Epithelial cell of prostate (primary cell): ENCODE results near the gene CFL1.
A peak's percentile ranks its signal among the peaks of the same experiment; 100 is the strongest.
"Not testable (repeated sequence)": the region's sequence is repeated elsewhere in the genome, so short reads cannot be mapped to it uniquely, and the experiment has no call there.

Source experiments
- DNase-seq: peaks from one replicate; pipeline ENCODE4 v3.0.0-alpha.2; 2011; ENCODE audit warnings: low read depth, low spot score
- H3K27ac ChIP-seq: fragments of 450-650 bp; 2 replicates; pipeline ENCODE4 v1.5.1; 2017; ENCODE audit warnings: mild to moderate bottlenecking

The CFL1 gene

DNA sequence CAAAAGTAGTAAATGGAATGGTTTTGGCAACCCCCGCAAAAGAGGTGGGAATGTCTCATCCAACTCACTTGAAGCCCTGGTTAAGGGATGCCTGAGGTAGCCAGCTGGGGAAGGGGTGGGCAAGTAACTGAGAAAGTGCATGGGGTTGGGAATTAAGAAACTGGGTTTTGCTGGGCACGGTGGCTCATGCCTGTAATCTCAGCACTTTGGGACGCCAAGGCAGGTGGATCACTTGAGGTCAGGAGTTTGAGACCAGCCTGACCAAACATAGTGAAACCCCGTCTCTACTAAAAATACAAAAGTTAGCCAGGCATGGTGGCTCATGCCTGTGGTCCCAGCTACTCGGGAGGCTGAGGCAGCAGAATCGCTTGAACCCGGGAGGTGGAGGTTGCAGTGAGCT lies 9.3 kb downstream of the CFL1 start:
- not testable (repeated sequence) for H3K27ac ChIP-seq, DNase-seq

DNA sequence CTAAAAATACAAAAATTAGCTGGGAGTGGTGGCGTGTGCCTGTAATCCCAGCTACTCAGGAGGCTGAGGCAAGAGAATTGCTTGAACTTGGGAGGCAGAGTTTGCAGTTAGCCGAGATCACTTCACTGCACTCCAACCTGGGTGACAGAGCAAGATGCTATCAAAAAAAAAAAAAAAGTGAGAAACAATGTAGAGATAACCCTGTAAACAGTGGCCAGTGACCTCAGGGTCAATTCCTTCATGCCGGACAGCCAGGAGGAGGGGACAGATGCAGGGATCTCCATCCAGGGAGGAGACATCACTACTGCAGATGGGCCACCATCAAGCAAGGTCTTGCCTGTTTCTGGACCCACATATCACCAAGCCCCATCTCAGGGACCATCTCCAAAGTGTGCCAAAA lies 10.2 kb downstream of the CFL1 start:
- no peak overlapping the region for H3K27ac ChIP-seq
- DNase-seq = no peak

DNA sequence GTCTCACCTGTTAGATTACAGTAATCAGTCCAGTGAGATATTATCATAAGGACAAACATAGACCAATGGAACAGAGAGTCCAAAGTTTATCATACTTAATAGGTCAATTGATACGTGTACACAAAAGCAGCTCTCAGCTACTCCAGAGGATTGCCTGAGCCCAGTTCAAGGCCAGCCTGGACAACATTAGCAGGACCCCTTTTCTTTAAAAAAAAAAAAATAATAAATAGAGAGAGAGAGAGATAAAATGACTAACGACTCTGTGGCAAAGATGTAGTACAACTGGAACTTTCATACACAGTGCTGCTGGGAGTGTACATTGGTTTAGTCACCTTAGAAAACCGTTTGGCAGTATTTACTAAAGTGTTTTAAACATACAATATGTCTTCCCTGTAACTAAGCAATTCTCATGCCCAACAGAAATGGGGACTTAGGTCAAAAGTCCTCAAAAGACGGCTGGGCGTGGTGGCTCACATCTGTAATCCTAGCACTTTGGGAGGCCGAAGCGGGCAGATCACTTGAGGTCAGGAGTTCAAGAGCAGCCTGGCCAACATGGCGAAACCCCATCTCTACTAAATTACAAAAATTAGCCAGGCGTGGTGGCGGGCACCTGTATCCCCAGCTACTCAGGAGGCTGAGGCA lies 13.6 kb downstream of the CFL1 start:
- no peak overlapping the region for H3K27ac ChIP-seq
- DNase-seq = no peak

DNA sequence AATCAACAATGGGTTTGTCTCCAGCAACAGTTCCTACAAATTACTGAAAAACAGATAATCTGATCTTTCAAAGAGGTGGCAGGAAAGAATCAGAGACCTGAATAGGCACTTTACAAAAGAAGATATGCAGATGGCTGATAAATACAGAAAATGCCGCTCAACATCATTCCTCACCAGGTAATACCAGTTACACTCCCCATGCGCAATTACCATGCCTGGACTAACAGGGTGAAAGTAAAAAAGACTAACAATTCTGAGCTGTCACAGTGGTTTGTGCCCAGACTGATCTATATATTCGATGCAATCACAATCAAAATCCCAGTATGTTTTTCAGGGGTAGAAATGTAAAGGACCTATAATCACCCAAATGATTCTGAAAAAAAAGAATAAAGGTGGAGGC lies 14.2 kb downstream of the CFL1 start:
- DNase-seq = no peak
- H3K27ac ChIP-seq = no peak overlapping the region

DNA sequence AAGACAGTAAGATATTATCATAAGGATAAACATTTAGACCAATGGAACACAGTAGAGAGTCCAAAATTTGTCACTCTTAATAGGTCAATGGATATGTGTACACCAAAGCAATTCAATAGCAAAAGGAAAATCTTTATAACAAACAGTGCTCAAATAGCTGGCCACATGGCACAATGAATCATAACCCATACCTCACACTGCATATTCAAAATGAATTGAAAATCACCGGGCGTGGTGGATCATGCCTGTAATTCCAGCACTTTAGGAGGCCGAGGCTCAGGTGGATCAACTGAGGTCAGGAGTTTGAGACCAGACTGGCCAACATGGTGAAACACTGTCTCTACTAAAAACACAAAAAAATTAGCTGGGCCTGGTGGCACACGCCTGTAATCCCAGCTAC lies 15.8 kb downstream of the CFL1 start:
- H3K27ac ChIP-seq = no peak overlapping the region
- no peak for DNase-seq

DNA sequence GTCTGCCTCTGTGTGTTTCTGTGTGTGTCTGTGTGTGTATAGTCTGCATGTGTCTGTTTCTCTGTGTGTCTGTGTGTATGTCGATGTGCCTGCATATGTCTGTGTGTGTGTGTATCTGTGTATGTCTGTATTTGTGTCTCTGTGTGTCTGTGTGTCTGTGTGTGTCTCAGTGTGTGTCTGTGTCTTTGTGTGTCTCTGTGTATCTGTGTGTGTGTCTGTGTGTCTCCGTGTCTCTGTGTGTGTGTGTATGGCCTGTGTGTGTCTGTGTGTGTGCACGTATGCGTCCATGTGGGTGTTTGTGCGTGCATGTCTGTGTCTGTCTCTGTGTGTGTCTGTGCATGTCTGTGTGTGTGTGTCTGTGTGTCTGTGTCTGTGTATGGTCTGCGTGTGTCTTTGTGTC lies 23.8 kb downstream of the CFL1 start:
- H3K27ac ChIP-seq = no peak overlapping the region
- DNase-seq = no peak

DNA sequence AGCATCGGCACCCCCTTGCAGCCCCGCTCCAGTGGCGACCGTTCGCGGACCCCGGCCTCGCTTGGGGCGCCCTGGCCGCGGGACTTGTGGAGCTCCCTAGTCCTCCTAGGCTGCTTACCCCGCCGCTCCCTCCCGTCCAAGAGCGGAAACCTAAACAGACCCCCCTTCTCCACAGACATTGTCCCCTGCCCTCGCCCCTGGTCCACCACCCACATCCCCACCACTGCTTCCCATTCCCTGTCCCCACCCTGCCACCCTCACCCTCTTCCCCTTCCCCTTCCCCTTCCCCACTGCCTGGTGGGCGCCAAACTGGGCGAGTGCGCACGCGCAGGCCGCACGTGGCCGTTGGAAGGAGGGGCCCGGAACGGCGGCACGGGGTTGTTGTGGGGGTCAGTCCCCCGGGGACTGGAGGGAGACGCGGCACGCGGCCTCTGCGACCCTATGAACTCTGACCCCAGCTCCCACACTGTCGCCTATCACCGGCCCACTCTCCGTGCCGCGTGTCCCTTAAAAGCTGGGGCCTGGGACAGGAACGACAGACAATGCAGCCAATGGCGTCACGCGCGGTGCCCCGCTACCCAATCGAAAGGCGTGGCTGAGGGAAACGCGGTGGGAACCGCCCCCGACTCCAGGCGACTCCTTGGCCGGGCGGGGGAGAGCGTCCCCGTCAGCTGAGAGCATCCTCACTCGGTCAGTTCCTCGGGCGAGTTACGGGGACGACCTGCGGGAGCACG lies 24.5 kb downstream of the CFL1 start, which contains the start of gene SNX32:
TSS of gene SNX32 (plus strand) at position 667 of the 734 bp plus-strand sequence. CDS start 103 bp downstream, outside the sequence.
- DNase-seq = peak; percentile 20
- no peak within 1 kb of the TSS for H3K27ac ChIP-seq

DNA sequence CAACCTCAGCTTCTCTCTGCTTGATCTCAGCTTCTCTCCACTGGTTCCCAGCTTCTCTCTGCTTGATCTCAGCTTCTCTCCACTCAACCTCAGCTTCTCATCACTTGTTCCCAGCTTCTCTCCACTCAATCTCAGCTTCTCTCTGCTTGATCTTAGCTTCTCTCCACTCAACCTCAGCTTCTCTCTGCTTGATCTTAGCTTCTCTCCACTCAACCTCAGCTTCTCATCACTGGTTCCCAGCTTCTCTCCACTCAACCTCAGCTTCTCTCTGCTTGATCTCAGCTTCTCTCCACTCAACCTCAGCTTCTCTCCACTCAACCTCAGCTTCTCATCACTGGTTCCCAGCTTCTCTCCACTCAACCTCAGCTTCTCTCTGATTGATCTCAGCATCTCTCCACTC lies 25.7 kb downstream of the CFL1 start:
- DNase-seq, H3K27ac ChIP-seq: not testable (repeated sequence)

DNA sequence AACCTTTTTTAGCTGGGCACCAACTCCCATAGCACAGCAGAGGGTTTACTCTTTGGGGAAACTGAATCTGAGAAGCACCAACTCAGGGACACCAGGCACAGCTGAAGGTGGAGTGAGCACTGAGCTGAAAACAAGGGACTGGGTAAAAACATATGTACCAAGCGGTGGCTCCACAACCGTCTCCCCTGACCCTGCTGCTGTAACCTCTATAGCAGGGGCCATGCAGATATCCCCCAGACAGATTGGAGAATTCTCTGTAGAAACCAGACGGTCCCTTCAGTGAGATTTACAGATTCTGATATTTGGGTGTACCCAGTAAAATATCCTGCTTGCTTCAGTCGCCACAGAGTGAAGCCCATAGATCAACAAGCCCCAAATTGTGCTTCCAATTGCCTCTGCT lies 28.5 kb downstream of the CFL1 start:
- H3K27ac ChIP-seq = no peak overlapping the region
- DNase-seq = no peak

DNA sequence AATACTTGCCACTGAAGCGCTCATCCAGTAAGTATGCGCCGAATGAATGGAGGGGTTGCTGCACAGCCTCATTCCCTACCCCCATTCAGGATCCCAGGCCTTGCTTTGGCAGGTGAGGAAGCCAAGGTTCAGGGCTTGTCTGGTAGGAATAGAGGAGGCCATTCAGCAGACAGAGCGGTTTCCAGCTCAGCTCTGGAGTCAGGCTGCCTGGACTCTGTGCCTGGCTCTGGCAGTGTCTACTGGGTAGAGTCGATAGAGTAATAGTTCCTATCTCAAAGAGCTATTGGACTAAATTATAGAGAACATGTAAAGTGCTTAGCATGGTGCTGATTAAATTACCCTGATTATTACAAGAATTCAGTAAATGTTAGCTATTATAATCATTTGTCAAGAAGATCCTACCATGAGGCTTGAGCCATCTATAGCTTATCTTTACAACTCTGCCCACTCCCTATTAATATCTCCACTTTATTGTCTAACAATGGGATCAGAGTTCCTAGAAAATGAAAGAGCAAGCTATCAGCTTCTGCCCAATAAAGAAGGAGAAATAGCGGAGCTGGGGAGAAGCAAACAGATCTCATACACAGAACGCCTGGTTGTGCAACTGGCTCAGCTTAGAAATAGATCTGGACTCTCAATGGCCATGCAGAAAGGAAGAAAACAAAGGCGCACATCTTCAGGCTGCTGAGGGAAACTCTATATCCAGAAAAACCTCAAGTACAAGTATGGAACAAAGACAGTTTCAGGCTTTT lies 30.8 kb downstream of the CFL1 start:
- H3K27ac ChIP-seq = no peak overlapping the region
- no peak for DNase-seq

DNA sequence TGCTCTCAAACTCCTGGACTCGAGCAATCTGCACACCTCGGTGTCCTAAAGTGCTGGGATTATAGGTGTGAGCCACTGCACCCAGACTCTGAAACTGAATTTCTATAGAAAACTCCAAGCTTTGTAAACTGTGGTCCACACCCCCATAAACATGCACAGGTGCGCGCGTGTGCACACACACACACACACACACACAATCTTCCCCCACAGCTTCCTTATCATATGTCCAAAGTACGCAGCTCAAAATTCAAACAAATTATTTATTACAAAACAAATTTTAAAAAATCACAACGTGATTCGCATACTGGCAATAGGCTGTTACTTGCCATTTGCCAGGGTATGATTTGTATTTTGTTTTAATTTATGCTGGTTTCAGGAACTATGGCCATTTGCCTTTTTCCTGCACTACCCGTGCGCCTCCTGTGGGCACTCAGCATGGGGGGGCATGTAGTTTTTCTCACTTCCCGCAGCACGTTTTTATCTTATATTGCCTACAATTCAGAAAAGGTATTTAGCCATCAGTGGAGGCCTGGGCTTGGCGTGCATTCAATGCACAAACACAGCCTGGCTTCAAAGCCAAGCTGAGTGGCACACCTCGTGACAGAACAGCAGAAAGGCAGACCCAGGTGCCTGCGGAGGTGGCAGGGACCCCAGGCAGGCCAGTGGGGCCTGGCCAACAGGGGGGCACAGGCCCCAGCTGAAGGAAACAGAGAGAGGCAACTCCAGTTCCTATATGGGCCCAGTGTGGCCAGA lies 35.0 kb downstream of the CFL1 start:
- no peak overlapping the region for H3K27ac ChIP-seq
- DNase-seq = no peak

DNA sequence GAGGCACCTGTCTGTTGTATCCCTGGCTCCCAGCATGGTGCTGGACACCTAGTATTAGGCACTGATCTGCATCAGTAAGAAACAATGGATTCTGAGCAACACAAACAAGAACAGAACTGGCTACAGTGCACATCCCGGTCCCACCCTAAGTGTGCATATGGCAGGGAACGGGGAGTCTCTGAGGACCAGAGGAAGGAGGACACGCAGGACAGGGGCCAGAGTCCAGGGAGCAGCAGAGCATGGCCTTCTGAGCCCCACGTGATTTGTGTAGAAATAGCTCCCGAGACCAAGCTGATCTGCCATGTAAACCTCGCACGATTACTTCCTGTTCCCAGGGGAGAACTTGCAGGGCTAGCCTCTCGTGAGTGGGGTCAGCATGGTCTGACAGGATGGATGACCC lies 36.9 kb downstream of the CFL1 start:
- no peak overlapping the region for H3K27ac ChIP-seq
- no peak for DNase-seq

DNA sequence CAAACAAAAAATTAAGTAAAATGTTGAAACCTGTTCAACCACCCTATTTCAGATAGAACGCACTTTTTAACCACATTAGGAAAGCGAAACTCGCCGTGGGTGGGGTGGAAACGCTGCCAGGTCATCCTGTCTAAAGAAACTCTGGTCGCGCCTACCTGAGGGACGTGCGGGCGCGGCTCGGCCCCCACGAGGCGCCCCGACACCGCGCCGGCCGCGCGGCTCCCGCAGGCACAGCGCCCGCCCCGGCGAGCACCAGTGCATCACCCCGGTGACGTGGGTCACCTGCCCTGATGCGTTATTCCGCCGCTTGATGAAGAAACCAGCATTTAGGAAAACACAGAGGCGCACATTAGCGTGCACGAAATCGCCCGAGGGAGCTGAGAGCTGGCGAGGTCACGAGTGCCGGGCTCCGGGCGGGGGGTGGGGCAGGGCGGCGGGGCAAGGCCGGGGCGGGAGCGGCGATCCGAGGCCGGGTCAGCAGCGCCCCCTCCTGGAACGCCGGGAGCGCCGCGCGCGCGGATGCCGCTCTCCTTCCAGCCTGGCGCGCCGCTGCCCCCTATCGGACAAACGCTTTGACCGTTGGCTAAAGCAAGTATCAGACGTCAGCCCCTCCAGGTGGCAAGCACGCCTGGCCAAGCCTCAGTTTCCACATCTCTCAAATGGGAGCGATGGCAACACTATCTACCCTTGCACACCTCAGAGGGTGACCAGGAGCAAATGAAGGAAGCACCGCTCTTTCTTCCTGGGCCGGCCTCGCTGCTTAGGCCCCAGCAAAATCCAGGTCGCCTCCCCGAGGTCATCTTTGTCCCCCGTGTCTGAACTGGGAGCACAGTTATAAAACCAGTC lies 39.9 kb downstream of the CFL1 start:
- peak overlapping the region; percentile 84 for H3K27ac ChIP-seq
- DNase-seq = peak; percentile 53

DNA sequence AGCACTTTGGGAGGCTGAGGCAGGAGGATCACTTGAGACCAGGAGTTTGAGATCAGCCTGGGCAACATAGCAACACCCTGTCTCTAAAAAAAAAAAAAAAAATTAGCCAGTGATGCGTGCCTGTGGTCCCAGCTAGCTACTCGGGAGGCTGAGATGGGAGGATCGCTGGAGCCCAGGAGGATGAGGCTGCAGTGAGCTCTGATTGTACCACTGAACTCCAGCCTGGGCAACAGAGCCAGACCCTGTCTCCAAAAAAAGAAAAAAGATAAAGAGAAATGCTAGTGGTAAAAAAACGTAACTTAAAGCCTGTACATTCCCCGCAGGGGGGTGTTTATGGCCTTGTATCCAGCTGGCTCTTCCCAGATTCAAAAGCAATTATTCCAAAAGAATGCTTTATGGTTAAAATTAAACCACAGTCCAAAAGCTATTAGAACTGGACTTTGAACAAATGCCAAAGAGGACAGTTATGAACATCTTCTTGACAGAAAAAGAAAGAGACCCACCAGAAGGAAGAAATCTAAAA lies 40.6 kb downstream of the CFL1 start:
- DNase-seq = no peak
- peak overlapping the region; percentile 84 for H3K27ac ChIP-seq

DNA sequence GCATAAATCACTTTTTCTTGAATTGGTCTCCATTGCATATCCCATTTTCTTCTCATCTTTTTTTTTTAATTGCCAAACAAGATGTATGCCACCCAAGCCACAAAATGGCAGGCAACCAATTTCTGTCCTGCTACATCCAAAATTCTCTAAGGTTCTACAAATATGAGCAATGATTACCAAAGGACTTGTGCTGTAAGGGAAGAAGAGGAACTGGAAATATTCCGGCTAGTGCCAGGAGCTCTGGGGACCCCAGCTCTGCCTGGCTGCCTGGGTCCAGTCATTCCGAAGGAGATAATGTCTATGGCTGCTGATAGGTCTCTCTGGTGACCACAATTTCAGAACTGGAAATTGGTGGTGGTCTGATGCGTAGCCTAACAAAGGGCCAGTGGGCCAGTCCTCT lies 41.3 kb downstream of the CFL1 start:
- no peak for DNase-seq
- peak overlapping the region; percentile 84 for H3K27ac ChIP-seq

DNA sequence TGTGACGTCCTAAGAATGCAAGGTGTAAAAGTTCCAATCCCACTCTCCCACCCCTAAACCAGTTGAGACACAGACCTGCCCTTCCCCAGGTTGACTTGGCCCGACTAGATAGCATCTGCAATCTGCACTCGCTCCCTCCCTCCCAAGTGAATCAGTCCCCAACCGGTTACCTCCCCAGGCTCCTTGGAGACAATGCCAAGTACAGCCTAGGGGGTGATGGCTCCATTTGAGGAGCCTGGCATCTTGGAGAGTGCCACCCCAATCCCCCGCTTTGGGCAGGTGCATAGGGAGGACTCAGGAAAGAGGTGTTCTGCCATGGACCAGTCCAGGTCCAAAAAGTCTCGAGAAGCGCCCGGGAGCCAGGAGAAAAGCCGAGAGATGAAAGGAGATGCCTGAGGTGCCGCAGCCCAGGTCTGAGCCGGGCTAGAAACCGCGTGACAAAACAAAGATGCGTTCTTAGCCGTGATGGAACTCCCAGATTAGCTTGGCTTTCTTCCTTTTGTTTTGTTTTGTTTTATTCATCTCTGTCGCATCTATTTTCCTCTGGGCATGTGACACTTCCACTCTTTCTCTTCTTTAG lies 42.9 kb downstream of the CFL1 start:
- no peak for DNase-seq
- no peak overlapping the region for H3K27ac ChIP-seq

DNA sequence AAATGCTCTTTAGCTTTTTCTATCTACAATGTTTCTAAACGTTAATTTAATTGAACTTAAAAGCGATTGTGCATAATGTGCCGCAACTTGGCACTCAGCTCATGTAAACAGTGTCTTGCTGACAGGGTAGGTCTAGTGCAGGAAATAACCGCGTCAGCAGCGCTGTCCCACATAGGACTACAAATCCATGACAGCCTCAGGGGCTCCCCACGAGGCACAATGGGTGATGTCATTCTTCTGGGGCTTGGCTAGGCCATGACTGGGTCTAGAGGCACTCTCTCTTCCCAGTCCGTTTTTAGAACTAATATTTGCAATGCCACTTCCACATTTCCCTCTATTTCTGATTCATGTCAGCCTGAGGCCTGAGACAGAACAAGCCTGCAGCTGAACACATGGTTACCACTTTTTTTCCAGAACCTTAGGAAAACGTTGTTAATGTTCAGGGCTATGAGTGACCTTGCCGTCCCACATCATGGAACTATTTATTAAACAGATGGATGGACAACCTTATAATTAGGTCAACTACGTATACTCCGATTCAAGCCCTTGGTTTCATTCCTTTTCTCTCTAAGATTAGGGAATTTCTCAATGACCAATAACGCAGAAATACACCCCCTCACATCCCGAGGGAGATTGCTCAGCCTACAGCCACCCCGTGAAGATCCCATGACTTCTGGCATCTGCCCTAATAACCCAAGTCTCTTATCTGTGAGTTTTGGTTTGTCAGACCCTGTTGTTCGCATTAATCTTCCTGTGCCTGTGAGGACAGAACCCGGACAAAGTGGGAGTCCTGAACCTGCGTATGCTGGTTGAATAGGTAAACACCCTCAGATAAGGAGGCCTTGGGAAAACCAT lies 43.6 kb downstream of the CFL1 start:
- no peak overlapping the region for H3K27ac ChIP-seq
- peak; percentile 14 for DNase-seq

DNA sequence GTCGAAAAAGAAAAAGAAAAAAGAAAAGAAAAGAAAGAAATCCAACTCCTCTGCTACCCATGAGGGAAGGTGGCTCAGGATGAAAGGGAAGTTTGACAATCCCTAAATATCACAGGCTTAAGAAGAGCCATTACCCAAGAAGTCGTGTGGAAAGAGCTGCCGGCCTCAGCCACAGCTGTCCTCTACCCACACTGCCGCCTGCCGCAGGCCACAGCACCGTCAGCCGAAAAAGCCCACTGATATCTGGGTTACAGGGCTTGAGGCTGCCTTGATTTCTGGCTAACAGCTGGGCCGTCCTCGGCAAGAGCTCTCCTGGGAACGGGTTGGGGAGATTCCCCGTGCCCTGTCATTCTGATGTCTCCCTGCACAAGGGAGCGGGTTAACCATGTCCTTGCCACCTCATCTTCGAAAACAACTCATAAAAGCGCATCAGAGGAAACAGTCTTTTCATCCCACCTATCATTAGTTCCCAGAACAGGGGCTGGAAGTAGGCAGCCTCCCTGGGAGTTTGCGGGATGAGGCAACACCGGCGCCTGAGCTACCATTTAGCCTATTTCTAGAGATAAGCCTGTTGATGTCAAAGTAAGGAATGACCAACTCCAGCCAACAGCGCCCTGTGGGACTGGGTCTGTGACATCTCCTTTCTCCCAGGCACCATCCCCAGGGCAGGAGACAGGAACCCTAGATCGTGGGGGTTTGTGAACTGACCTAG lies 46.1 kb downstream of the CFL1 start:
- H3K27ac ChIP-seq = no peak overlapping the region
- no peak for DNase-seq
